Upper lobe of right lung (tissue), 1 donor: ENCODE data around the gene PKN2. TPM values are rescaled to one million over a fixed set of nuclear protein-coding genes. Genes with fewer than 3 reads are reported as not detected.

ENCODE experiments used
- ATAC-seq: fragments of 200-7000 bp; cut with Tn5 transposase; one replicate; pipeline ENCODE4 v1.9.1; 2020; ENCODE audit warnings: mild to moderate bottlenecking, moderate library complexity
- DNase-seq: peaks from one replicate; pipeline ENCODE4 v3.0.0-alpha.2; 2020
- H3K27ac ChIP-seq: fragments of 200-600 bp; one replicate; pipeline ENCODE4 v1.8.0; 2022
- H3K27me3 ChIP-seq: fragments of 200-600 bp; one replicate; pipeline ENCODE4 v1.8.0; 2022; ENCODE audit warnings: mild to moderate bottlenecking
- H3K36me3 ChIP-seq: fragments of 200-600 bp; one replicate; pipeline ENCODE4 v1.8.0; 2022
- H3K4me1 ChIP-seq: fragments of 200-600 bp; one replicate; pipeline ENCODE4 v1.8.0; 2022
- H3K4me3 ChIP-seq: fragments of 200-600 bp; one replicate; pipeline ENCODE4 v1.8.0; 2022; ENCODE audit warnings: mild to moderate bottlenecking
- H3K9me3 ChIP-seq: fragments of 200-600 bp; one replicate; pipeline ENCODE4 v1.8.0; 2022
- CTCF ChIP-seq: fragments of 200-600 bp; IDR thresholded peaks from one replicate; pipeline ENCODE4 v1.8.0; 2022; ENCODE audit warnings: antibody characterized with exemption
- intact Hi-C: fragments of 100-400 bp; cut with DNase I; formaldehyde crosslinking; loops from one replicate; pipeline ENCODE4 v1.11.0; 2022
- total RNA-seq: library from RNA; stranded (reverse); fragmentation: NEBNext Ultra II Directional; extraction: Animal tissue kit (Norgen Biotek cat#: 25700); gene quantifications from one replicate; pipeline ENCODE4 v1.2.1, GENCODE V29; 2021
- donor health status: DM: no; HTN: yes; CAD: no; lungs with severe emphysema.

Gene PKN2
- total RNA-seq, 1 donor from 2014 or later = 45.8 TPM

- intact Hi-C loops = no loop called here
- Histone ChIP-seq H3K27ac (no peak overlapping the region), H3K9me3 (no peaks in the 10 kb centered on the region), H3K27me3 (no peaks in the 10 kb centered on the region), H3K4me1 (no peaks in the 10 kb centered on the region), H3K36me3 (peaks cover 64% of the 10 kb centered on the region), H3K4me3 (no peak overlapping the region)
- ATAC-seq (no peak), DNase-seq (no peak)
- no peak for TF ChIP-seq CTCF
These were observed 103.2 kb downstream of the PKN2 start for GRCh38 chr1:88787023-88787903.

GRCh38 chr1:88791192-88791591, 107.1 kb downstream of the PKN2 start:
- Histone ChIP-seq H3K27ac (no peak overlapping the region), H3K9me3 (no peaks in the 10 kb centered on the region), H3K36me3 (peaks cover 73% of the 10 kb centered on the region), H3K4me1 (no peaks in the 10 kb centered on the region), H3K27me3 (no peaks in the 10 kb centered on the region), H3K4me3 (no peak overlapping the region)
- ATAC-seq = no peak
- no peak for TF ChIP-seq CTCF
- no peak for DNase-seq
- intact Hi-C loops = no loop called here

- H3K27ac ChIP-seq = peak overlapping the region; percentile 1
- no peaks in the 10 kb centered on the region for H3K4me1 ChIP-seq
- H3K27me3 ChIP-seq = no peaks in the 10 kb centered on the region
- DNase-seq = no peak
- intact Hi-C loops = no loop called here
- TF ChIP-seq CTCF = no peak
- H3K4me3 ChIP-seq = no peak overlapping the region
- H3K9me3 ChIP-seq = no peaks in the 10 kb centered on the region
- peak; percentile 55 for ATAC-seq
- peaks cover 33% of the 10 kb centered on the region for H3K36me3 ChIP-seq
These were observed 115.4 kb downstream of the PKN2 start for GRCh38 chr1:88799491-88799890.

DNA sequence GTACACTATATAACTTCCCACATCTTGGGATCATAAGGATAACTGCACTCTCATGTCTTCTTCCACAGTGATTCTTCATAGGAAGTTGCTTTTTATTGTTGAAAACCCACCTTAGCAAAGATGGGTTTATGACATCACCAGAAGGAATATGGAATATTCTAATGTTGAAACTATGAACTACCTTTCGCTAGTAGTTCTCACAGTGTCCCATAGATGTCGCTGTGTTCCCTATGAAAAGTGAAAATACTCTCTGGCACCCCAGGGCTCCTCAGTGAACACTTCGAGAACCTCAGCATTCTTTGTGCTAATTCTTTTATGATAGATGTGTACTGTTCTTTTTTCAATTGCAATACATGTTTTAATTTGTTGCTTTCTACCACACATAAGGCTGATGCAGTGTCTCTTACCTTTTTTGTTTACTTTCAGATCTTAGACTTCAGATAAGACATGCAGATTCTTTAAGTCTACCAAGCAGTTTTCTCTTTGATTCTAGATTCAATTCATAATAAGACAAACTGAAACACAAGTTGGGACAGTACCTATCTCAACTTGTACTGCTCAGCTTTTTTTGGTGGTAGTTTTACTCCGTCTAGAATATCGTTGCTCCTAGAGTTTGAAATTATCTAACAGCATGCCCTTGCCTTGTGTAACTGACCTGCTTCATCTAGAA, 116.4 kb downstream of the PKN2 start:
- peaks cover 41% of the 10 kb centered on the region for H3K36me3 ChIP-seq
- no peak overlapping the region for H3K4me3 ChIP-seq
- DNase-seq = no peak
- no peak overlapping the region for H3K27ac ChIP-seq
- H3K9me3 ChIP-seq = no peaks in the 10 kb centered on the region
- peak; percentile 89 for ATAC-seq
- TF ChIP-seq CTCF = peak; percentile 75
- no peaks in the 10 kb centered on the region for H3K4me1 ChIP-seq
- intact Hi-C loops = no loop called here
- no peaks in the 10 kb centered on the region for H3K27me3 ChIP-seq

DNA sequence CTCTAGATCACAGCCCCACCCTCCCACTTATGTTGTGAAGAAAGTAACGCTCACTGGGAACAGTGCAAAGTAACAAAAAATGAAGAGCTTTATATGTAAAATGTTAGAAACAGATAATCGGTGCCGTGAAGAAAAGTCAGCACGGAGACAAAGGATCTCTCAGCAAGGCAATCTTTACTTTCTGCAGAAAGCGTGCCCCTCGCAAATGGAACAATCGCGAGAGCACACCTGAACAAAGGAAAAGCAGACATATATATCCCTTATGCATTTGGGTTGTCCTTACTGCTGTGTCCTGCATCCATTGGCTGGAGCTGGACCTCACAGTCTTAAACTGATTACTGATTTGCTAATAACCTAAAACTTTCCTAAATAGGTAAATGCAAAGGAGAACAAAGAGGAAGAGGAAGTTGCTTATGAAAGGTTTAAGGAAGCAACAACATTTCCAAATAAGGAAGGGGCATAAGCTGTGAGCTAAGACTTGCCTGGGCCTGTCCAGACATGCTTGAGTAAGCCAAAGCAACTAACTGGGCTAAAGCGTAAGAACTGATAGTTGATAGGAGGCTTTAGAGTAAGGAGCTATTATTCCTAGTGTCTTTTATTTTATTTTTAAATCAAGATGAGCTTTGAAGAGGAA, 117.6 kb downstream of the PKN2 start:
- H3K27ac ChIP-seq = peak overlapping the region; percentile 56
- peaks cover 41% of the 10 kb centered on the region for H3K36me3 ChIP-seq
- no peaks in the 10 kb centered on the region for H3K4me1 ChIP-seq
- DNase-seq = no peak
- intact Hi-C loops = no loop called here
- no peak overlapping the region for H3K4me3 ChIP-seq
- no peak for TF ChIP-seq CTCF
- no peaks in the 10 kb centered on the region for H3K27me3 ChIP-seq
- ATAC-seq = no peak
- H3K9me3 ChIP-seq = no peaks in the 10 kb centered on the region
